ES-I3 (cell line): ENCODE results near the gene LYRM2.

Experiments used
- H3K36me3 ChIP-seq: 2 replicates; pipeline ENCODE4 v1.6.1; 2013; ENCODE audit warnings: mild to moderate bottlenecking, low read length, control low read depth, moderate library complexity; ENCODE audit not compliant: insufficient read depth
- H3K4me1 ChIP-seq: 2 replicates; pipeline ENCODE4 v1.6.1; 2013; ENCODE audit warnings: mild to moderate bottlenecking, control low read depth, low read length; ENCODE audit not compliant: insufficient read depth
- H3K9ac ChIP-seq: 2 replicates; pipeline ENCODE4 v1.6.1; 2013; ENCODE audit warnings: low read depth, mild to moderate bottlenecking, low read length, moderate library complexity
- H3K9me3 ChIP-seq: 2 replicates; pipeline ENCODE4 v1.6.1; 2013; ENCODE audit warnings: mild to moderate bottlenecking, low read length, moderate library complexity; ENCODE audit not compliant: control insufficient read depth, insufficient read depth

Gene LYRM2, protein sequence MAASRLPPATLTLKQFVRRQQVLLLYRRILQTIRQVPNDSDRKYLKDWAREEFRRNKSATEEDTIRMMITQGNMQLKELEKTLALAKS

DNA sequence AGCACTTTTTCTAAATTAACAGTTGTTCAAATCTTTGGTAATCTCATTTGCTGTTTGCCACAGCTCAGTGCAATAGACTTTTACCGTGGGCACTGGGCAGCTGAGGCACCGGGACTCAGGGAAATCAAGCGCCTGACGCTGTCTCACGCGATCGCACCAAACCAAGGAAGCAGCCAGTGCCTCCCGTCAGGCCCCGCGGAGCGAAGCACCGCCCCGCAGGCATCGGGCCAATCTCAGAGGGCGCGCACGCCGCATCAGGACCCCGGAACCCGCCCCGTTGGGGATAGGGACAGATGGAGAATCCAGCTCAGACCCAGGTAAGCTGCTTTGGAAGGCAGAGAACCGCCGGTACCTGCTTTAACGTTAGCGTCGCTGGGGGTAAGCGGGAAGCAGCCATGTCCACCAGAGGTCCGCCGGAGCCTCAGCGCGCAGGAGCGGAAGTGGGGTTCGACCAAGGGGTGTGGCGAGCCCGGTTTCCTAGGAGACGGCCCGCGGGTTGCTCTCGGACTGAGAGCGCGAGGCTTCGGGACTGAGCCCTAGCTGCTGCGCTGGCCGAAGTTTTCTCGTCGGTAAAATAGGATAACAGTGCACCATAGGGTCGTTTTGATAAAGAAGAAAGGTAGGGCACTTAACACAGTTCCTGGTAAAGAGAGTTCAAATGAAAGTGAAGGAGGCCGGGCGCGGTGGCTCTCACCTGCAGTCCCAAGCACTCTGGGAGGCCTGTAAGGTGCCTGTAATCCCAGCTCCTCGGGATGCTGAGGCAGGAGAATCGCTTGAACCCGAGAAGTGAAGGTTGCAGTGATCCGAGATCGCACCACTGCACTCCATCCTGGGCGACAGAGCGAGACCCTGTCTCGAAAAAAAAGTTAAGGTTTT, at the start of gene LYRM2:
Gene LYRM2, minus strand, starts transcription at position 428 of the 876 bp plus-strand sequence. Its CDS starts 31 bp downstream, at position 397.
- 0 out of 2 replicates have a peak, but pooled peaks cover 5% of the 10 kb centered on the region for H3K4me1 ChIP-seq
- H3K36me3 ChIP-seq: peaks cover 9% of the 10 kb centered on the region; the same call in 1 of the 2 replicates
- H3K9me3 ChIP-seq: no peaks in the 10 kb centered on the region
- peak within 1 kb of the TSS; percentile 90 for H3K9ac ChIP-seq

DNA sequence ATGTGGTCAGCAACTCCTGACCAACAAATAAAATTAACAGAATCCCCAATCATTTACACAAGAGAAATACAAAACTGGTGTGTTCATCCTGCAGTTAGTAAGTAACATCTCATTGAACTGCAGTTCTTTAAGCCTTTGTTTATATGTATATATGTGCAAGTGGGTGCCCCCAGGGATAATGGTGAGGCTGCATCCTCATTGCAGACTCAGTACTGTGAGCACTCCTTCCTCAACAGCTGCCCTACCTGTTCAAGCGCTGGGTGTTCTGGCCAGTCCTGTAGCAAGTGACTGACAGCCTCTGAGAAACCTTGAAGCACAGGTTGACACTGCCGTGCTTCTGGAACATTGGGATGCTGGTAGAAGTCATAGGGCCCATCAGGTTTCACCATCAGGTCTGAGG, 49.8 kb upstream of the LYRM2 start:
- Histone ChIP-seq H3K9ac (no peak overlapping the region), H3K4me1 (peaks cover 38% of the 10 kb centered on the region), H3K36me3 (peaks cover 52% of the 10 kb centered on the region), H3K9me3 (no peaks in the 10 kb centered on the region)

DNA sequence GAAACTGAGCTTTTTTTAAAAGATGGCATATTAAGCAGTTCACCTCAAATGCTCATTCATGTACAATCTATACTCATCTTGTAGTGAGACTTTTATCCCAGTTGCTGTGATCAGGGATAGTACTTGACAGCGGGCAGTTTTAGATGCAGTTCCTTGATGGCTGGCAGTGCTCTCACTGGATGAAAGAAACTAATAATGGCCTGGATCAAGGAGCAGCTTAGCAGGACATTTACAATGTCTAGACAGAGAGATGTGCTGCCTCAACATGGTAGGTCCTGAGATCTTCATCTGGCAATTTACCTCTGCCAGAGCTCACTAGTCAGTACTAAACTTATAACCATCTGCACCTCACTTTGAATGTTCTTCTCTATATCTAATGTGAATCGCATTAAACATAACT, 46.8 kb upstream of the LYRM2 start:
- H3K9me3 ChIP-seq: no peaks in the 10 kb centered on the region
- no peak overlapping the region for H3K9ac ChIP-seq
- H3K36me3 ChIP-seq: peaks cover 69% of the 10 kb centered on the region
- peaks cover 21% of the 10 kb centered on the region for H3K4me1 ChIP-seq

DNA sequence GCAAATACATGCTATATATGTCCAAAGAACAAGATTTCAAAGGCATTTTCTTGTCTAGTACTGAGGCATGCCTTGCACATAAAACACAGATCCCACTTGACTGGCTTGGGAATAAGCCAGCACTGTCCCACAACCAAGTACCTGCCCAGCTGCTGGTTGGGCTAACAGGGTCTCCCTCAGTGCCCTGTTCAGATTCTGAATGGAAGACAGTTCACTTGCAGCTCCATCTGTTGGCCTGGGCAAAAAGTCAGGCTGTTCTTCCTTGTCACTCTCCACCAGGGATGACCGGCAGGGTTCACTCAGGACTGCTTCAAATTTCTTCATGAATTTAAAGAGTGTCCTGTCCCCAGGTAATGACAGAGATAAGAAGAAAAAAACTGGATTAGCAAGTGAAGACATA, 44.4 kb upstream of the LYRM2 start:
- H3K36me3 ChIP-seq: peaks cover 70% of the 10 kb centered on the region
- H3K9me3 ChIP-seq: no peaks in the 10 kb centered on the region
- H3K9ac ChIP-seq: no peak overlapping the region
- H3K4me1 ChIP-seq: peaks cover 16% of the 10 kb centered on the region

DNA sequence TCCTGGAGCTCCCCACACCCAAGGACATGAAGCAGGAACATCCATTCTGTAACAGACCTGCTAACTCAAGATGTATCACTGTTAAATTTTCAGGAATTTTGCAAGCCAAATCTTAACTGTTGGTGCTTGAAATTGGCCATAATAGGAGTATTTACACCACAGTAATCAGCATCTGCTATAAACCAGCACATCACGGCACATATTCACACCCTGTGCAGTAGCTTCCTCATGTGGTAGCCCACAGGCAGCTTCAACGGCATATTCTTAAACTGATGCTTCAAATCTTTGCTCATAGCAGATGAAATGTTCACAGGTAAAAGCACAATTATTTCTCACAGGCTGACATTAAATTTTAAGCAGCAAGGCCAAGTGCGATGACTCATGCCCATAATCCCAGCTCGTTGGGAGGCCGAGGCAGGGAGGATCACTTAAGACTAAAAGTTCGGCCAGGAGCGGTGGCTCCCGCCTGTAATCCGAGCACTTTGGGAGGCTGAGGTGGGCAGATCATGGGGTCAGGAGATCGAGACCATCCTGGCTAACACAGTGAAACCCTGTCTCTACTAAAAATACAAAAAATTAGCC, 43.5 kb upstream of the LYRM2 start:
- no peaks in the 10 kb centered on the region for H3K9me3 ChIP-seq
- H3K4me1 ChIP-seq: peaks cover 16% of the 10 kb centered on the region
- no peak overlapping the region for H3K9ac ChIP-seq
- H3K36me3 ChIP-seq: peaks cover 68% of the 10 kb centered on the region

DNA sequence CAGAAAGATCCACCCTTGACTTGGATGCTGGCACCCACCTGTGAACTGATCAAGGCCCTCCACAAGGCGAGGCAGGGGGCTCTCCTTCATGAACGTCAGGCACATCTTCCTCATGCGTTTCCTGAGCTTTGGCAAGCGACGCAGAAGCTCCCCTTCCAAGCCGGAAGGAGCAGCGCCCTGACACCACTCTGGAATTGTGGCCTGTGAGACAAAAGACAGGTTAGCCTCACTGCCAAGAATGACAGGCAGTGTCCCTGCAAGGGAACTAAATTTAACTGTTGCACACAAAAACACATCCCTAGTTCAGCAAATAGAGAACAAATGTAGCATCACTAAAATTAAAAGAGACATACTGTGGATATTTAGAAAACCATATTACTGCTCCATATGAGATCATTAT, 42.0 kb upstream of the LYRM2 start:
- Histone ChIP-seq H3K9ac (no peak overlapping the region), H3K36me3 (peaks cover 63% of the 10 kb centered on the region), H3K4me1 (peaks cover 16% of the 10 kb centered on the region), H3K9me3 (no peaks in the 10 kb centered on the region)

DNA sequence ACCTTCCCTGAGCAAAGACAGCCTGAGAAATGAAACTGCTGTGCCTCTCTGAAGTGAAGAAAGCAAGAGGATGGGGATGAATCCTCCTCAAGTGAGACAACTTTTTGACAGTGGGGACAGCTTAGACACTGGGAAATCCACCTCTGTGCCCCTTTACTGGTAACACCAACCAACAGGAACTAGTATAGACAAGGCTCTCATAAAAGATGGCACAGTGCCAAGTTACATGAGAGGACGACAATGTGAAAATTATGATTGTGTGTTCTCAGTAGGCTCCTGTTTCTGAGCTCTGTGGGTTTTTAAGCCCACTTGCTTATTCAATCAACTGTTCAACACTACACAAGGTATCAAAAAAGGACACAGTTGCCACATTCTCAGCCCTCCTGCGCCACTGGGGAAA, 41.6 kb upstream of the LYRM2 start:
- H3K4me1 ChIP-seq: peaks cover 16% of the 10 kb centered on the region
- no peaks in the 10 kb centered on the region for H3K9me3 ChIP-seq
- H3K9ac ChIP-seq: no peak overlapping the region
- H3K36me3 ChIP-seq: peaks cover 63% of the 10 kb centered on the region

DNA sequence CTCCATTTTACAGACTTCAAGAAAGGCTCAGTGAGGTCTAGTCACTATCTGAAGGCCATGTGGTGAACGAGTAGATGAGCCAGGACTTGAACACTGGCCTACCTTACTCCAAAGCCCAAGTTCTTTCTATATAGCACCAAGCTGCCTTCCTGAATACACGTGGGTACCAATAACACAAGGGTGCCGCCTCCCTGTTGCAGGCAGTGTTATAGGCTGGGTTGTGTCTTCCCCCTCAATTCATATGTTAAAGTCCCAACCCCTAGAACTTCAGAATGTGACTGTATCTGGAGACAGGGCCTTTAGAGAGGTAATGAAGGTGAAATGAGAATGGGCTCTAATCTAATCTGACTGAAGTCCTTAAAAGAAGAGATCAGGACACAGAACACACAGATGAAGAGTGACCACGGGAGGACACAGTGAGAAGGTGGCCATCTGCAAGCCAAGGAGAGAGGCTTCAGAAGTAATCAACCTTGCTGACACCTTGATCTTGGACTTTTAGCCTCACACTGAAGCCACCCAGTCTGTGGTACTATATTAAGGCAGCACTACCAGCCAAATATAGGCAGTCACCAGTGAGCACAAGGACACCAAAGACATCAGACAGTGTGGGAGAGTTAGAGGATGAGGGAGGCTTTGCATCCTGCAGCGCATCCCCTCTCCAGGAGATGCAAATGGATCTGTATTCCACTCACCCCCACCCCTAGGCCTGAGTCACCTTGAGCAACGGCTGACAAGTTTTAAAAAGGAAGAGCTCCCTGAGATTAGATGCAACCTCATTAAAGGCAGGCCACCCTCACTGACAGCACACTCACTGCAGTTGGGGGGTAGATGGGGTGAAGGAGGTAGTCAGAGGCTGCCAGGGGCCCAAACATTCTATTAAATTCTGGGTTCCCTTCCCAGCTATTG, 40.9 kb upstream of the LYRM2 start:
- Histone ChIP-seq H3K36me3 (peaks cover 64% of the 10 kb centered on the region), H3K9me3 (no peaks in the 10 kb centered on the region), H3K9ac (no peak overlapping the region)

DNA sequence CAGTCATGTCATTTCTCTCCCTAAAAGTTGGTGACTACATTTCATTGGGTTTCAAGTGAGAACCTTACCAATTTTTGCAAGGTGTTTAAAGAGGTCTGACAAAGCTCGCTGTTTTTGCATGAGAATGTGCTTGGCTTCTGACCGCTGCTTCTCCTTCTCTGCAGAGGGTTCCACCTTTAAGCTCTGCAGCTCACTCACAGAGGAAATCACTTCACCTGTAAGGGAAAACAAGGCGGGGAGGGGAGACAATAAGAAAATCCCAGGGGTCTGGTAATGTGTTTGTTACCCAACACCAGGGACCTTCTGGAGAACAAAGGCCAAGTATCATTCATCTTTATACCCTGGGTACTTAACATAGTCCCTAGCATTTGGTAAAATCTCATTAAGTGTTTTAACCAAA, 40.0 kb upstream of the LYRM2 start:
- Histone ChIP-seq H3K9me3 (no peaks in the 10 kb centered on the region), H3K9ac (no peak overlapping the region), H3K36me3 (peaks cover 65% of the 10 kb centered on the region), H3K4me1 (peaks cover 16% of the 10 kb centered on the region)

More for the DNA sequence above, 40.9 kb upstream of the LYRM2 start:
- peaks cover 16% of the 10 kb centered on the region for H3K4me1 ChIP-seq

DNA sequence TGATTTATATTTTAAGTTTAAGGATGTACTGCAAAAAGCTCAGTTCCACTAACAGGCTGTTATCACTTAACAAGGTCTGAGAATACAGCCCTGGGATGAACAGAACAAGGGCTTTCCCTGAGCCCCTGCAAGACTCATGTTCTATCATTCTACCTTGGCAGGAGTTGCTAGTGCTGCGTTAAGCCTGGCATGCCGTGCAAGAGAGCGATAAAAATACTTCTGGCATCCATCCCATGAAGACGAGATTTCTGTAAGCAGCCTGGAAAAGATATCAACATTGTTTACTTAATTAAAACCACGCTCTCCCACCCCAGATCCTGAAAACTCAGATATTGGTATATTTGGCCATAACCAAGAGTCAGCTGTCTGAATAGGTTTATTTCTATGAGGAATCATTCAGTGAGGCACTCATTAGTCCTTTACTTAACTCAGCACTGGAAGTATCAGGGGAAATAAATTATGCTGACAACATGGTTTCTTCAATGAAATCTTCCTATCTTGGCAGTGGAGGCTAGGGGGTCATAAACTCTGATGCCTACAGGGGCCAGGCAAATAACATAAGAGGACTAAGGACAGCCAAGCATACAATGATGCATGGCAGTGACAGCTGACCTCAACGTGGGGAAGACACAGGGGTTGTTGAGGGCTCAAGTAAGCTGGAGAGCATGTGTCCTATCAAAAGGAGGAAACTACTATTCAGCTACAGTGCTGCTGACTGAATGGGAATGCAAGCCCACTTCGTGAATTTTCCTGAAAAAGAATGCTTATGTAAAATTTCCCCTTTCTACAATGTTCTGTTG, 37.6 kb upstream of the LYRM2 start:
- Histone ChIP-seq H3K9me3 (no peaks in the 10 kb centered on the region), H3K4me1 (peaks cover 16% of the 10 kb centered on the region), H3K36me3 (peaks cover 72% of the 10 kb centered on the region), H3K9ac (no peak overlapping the region)

DNA sequence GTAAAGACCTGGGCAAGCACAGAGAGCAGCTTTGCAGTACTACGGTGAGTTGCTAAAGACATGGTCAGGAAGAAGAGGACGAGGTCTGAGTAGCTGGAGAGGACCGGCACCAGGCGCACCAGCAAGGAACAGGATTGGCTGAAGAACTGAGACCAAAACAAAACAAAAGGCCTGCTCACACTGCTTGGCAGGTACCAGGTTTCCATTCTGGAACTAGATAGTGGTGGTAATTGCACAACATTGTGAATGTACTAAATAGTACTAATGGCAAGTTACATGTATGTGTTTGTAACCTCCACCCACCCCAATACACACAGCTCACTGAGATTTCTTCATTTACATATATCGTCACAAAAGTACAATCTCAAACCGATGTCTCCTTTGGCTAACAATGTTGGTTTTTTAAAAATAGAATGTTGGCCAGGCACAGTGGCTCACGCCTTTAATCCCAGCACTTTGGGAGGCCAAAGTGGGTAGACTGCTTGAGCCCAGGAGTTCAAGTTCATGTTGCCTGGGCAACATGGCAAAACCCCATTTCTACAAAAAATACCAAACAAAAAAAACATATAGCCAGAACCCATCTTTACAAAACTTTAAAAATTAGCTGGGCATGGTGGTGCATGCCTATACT, 32.5 kb upstream of the LYRM2 start:
- H3K36me3 ChIP-seq: peaks cover 52% of the 10 kb centered on the region
- H3K9me3 ChIP-seq: no peaks in the 10 kb centered on the region
- no peak overlapping the region for H3K9ac ChIP-seq
- H3K4me1 ChIP-seq: peaks cover 30% of the 10 kb centered on the region

DNA sequence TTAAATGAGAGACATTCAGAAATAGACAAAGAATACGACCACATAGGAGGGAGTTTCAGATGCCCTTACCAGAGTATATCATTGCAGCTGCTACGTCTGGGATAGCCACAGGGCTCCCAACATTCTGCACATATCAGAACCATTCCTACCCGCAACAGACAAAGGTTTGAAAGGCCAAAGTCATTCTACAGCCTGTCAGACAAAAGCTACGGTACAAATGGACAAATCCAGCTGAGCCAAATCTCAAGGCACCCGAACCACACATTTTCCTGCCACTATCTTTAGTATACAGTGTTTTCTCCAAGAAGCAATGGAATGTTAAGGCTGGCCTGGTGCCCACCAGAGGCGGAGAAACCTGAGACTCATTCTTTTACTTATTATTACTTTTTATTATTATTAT, 30.5 kb upstream of the LYRM2 start:
- Histone ChIP-seq H3K36me3 (peaks cover 41% of the 10 kb centered on the region), H3K9ac (no peak overlapping the region), H3K4me1 (peaks cover 30% of the 10 kb centered on the region), H3K9me3 (no peaks in the 10 kb centered on the region)

DNA sequence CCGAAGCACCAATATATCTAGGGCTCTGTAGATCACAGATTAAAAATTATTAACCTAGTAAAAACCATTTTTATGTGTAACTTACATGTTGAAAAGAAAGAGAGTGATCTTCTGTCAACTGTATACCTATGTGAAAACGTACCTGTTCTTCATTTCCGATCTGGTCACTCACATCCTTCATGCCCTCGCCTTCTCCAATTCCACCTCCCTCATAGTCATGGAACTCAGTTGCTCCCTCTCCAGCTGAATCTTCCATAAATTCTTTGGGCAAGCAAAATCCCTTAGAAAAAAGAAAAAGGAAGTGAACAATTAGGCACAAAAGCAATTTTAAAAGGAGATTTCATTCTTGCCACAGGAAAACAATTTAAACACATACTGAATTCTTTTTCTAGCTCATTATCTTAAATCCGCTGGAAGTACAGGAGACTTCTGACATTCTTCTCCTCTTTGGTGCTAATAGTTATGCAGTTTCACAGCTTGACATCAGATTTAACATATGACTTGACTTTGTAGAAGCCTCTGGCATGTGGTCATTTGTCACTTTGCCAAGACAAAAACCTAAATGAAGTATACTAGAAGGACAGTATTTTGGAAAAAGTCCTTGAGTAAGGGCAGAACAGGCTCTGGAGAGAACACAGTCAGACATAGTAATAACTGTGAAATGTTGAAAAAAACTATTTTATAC, 29.5 kb upstream of the LYRM2 start:
- H3K4me1 ChIP-seq: peaks cover 30% of the 10 kb centered on the region
- H3K9ac ChIP-seq: no peak overlapping the region; the same call in 1 of the 2 replicates
- H3K9me3 ChIP-seq: no peaks in the 10 kb centered on the region
- H3K36me3 ChIP-seq: peaks cover 40% of the 10 kb centered on the region
